ENCODE measurements around the gene RASGEF1B.

DNA sequence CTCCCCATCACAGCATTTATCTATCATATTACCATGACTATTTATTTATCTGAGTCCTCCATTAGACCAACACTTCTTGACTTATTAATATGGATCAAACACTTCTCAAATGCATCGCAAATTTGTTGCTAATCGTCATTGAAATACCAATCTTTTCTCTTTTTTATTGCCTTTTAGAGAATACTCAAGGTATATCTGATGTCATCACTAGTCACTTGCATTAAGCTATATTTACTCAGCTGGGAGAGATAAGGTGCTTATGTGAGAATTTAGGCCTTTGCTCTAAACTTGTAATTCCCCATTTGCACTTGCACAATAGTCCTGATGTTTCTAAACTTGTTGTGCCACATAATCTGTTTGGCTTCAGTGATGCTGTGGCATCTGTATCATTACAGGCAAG lies 95.0 kb downstream of the RASGEF1B start:
- TF ChIP-seq, protein P1, sequence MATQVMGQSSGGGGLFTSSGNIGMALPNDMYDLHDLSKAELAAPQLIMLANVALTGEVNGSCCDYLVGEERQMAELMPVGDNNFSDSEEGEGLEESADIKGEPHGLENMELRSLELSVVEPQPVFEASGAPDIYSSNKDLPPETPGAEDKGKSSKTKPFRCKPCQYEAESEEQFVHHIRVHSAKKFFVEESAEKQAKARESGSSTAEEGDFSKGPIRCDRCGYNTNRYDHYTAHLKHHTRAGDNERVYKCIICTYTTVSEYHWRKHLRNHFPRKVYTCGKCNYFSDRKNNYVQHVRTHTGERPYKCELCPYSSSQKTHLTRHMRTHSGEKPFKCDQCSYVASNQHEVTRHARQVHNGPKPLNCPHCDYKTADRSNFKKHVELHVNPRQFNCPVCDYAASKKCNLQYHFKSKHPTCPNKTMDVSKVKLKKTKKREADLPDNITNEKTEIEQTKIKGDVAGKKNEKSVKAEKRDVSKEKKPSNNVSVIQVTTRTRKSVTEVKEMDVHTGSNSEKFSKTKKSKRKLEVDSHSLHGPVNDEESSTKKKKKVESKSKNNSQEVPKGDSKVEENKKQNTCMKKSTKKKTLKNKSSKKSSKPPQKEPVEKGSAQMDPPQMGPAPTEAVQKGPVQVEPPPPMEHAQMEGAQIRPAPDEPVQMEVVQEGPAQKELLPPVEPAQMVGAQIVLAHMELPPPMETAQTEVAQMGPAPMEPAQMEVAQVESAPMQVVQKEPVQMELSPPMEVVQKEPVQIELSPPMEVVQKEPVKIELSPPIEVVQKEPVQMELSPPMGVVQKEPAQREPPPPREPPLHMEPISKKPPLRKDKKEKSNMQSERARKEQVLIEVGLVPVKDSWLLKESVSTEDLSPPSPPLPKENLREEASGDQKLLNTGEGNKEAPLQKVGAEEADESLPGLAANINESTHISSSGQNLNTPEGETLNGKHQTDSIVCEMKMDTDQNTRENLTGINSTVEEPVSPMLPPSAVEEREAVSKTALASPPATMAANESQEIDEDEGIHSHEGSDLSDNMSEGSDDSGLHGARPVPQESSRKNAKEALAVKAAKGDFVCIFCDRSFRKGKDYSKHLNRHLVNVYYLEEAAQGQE (IDR thresholded peaks at IDR 0.05; ENCODE audit: insufficient read depth in 1 of 2, low read depth in 2 of 2, low read length in 2 of 2): no peak
- TF ChIP-seq POLR2AphosphoS5 (IDR thresholded peaks at IDR 0.05; ENCODE audit: low read depth, low read length): no peak
- no peak for TF ChIP-seq TAF1 (IDR thresholded peaks at IDR 0.05; ENCODE audit: borderline replicate concordance, insufficient read depth, low read length)
- TF ChIP-seq SIN3A (IDR thresholded peaks at IDR 0.05; ENCODE audit: borderline replicate concordance, insufficient read depth, low read length): no peak

All from PFSK-1 (cell line).